ENCODE data around the gene POGZ.
A peak's percentile ranks its signal among the peaks of the same experiment; 100 is the strongest.
"Not testable (repeated sequence)": the region's sequence is repeated elsewhere in the genome, so short reads cannot be mapped to it uniquely, and the experiment has no call there.

POGZ gene

DNA sequence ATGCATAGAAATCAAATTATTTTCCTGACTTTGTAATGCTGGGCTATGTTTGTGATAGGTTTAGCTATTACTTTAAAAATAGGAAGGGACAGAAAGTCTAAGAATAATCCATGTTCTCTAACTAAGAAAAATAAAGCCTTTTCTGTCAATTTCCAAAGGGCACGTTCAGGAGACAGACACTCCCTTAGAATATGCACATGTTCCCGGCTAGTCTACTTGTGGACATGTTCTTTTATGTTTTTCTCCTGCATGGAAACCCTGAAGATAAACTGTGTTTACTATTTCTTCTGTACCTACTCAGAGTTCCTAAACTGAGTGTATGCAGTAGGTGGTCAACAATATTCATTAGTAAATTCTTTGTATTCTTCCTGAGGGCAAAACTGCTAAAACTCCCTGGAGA is 47.4 kb downstream of the POGZ start:
- DNase-seq (ENCODE audit: low read depth in 2 of 2): no peak

DNA sequence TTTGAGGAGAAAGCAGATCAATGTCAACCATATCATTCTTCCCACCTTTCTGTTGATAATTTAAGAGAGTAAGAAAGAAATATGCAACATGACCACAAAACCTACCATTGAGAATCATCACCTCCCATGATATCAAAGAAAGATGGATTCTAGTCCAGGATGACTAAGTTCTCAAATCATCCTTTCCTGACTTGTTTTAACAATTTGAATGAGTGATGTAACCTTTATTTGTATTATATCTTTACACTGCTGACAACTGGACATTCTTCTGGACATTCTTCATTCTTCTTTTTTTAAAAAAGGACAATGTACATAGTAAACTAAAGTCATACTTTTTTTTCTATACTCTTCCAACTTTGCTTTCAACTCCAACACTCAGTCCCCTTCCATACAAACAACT is 50.4 kb downstream of the POGZ start:
- no peak for DNase-seq (ENCODE audit: low read depth in 2 of 2)

DNA sequence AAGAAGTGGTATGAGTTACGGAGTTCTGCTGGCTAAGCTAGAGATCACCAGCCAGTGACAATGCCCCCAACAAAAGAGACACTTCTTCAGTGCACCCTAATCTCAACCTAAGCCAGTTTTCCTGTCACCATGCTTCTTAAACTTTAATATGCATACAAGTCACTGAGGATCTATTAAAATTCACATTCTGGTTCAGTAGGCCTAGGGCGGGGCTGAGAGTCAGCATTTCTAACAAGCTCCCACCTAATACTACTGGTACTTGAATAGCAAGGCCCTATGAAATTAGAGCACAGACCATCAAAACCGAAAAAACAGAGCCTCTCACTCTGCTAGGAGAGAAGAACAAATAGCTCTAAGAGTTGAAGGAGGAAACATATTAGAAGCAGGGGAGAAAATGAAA is 52.0 kb downstream of the POGZ start:
- no peak for DNase-seq (ENCODE audit: low read depth in 2 of 2)

DNA sequence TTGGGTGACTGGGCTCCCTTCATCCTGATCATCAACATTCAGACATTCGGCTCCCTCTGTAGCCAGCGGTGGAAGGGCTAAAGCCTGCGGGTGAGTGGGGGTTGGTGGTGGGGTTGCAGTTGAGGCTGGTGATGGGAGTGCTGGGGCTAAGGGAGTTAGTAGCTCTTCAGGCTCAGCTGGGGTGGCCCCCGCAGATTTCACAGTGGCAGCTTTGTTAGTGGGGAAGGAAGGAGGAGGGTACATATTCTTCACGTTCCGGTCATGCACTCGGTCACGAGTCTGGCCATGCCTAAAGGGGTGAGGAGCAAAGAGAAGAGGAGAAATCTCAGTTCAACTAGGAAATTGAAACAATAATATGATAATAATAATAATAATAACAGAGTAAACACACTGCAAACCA is 53.1 kb downstream of the POGZ start:
- DNase-seq (ENCODE audit: low read depth in 2 of 2): no peak

- DNase-seq (ENCODE audit: low read depth in 2 of 2): no peak
Observed at GRCh38 chr1:151405187-151405951, 53.9 kb downstream of the POGZ start.

- no peak for DNase-seq (ENCODE audit: low read depth in 2 of 2)
Observed at GRCh38 chr1:151403612-151404011, 55.7 kb downstream of the POGZ start.

DNA sequence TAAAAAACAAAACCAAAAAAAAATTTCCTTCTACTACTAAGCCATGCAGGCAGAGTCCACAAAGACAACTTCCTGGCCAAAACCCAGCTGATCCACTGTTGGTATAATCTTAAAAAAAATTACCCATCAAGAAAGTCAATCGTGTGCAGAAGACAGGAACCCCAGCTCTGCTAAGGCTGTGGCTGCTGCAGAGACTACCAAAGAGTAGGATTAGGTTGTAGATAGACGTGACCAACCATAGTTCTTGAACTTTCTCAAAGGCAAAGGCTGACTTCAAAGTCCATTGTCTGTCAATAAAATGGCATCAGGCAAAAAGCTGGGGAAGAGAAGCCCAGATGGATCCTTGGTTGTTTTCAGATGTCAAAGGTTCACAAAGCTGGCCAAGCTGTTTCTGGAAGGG is 56.5 kb downstream of the POGZ start:
- DNase-seq (ENCODE audit: low read depth in 2 of 2): no peak

DNA sequence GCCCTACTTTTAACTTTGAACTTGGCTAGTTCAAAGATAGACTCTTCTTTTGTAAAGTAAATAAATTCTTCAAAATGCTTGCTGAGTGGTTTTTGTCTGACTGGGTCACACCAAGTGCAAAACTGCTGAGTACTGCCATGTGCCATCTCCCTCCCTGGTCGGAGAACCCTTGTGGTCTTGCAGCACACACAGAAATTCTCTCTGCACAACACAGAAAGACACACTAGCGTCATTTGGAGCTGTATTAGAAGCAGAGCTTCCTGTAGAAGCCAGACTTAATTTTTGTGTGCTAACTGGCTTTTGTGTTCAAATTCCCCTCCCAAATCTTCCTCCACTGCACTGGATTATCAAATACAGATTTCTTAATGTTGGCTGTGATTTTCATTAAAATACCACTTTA is 57.4 kb downstream of the POGZ start:
- no peak for DNase-seq (ENCODE audit: low read depth in 2 of 2)

DNA sequence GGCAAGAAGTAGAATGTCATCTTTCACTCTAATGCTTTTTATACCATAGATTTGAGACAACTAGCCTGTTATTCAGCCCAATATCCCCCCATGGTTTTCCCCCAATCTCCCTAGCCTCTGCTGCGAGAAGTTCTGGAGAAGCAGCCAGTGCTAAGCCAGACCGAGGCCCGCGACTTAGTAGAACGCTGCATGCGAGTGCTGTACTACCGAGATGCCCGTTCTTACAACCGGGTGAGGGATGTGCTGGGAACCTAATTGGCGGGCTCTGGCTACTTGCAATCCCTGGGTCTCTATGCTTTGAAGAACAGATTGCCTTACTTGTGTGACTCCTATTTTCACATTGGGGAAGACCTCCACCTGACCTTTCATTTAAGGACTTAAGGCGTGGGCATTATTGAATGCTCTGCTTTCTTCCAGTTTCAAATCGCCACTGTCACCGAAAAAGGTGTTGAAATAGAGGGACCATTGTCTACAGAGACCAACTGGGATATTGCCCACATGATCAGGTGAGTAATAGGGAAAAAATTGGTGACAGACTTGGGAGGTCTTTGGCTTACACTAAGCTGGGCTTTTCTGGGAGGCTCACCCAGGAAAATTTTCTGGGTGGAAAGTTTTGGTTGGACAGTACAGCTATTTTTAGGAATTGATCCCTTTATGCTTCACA is 58.0 kb downstream of the POGZ start:
- no peak for DNase-seq (ENCODE audit: low read depth in 2 of 2)

DNA sequence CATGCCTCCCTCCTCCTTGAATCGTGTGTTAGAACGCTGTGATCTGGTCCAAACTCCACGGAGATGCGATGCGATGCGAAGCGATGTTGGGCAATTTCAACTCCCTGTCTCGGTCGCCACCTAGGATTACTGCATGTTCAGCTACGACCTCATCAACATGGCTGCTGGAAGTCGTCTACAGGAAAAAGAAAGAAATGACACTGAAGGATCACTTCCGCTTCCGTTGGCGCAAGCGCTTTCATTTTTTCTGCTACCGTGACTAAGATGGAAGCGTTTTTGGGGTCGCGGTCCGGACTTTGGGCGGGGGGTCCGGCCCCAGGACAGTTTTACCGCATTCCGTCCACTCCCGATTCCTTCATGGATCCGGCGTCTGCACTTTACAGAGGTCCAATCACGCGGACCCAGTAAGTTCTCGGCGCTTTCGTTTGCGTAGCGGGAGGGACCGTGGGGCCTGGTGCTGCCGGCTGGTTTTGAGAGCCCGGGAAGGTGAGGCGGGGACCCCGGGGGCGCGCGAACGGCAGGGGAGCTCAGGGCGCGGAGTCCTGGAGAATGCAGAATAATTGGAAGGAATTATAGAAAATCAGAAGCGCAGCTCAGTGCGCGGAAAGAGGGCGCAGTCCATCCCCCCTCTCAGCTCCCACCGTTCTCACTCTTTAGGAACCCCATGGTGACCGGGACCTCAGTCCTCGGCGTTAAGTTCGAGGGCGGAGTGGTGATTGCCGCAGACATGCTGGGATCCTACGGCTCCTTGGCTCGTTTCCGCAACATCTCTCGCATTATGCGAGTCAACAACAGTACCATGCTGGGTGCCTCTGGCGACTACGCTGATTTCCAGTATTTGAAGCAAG is 59.7 kb downstream of the POGZ start, which contains the start of gene PSMB4:
Gene PSMB4 (plus strand): TSS at position 250 of the 848 bp plus-strand sequence. CDS start 15 bp downstream, at position 265.
- DNase-seq (ENCODE audit: low read depth in 2 of 2): peak; percentile 62 to 71

GRCh38 chr1:151396265-151396664 is 63.0 kb downstream of the POGZ start:
- DNase-seq (ENCODE audit: low read depth in 2 of 2): not testable (repeated sequence)

GRCh38 chr1:151393583-151393982 is 65.7 kb downstream of the POGZ start:
- DNase-seq (ENCODE audit: low read depth in 2 of 2): no peak

DNA sequence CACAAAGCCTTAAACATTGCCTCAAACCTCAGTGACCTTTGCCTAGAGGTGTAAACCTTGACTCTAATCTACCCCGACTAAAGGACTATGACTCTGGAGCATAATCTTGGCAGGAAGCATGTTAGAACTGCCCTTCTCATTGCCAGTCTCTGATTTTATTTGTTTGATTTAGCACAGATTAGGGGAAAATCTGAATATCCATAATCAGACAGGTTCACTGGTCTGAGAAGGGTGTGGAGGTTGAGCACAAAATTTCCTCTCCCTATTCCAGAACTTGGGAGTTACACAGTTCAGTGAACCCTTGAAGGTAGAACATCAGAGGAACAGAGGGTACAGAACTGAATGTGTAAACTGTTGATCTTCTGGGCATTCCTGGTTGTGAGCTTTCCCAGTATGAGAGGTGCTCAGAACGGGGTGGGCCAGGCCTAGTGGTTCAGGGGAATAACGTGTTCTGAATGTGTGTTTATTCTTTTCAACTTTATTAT is 68.2 kb downstream of the POGZ start:
- DNase-seq (ENCODE audit: low read depth in 2 of 2): no peak

- not testable (repeated sequence) for DNase-seq (ENCODE audit: low read depth in 2 of 2)
Observed at GRCh38 chr1:151390221-151391078, 68.8 kb downstream of the POGZ start.

- DNase-seq (ENCODE audit: low read depth in 2 of 2): no peak
Observed at GRCh38 chr1:151386002-151386401, 73.3 kb downstream of the POGZ start.

GRCh38 chr1:151384584-151384983 is 74.7 kb downstream of the POGZ start:
- no peak for DNase-seq (ENCODE audit: low read depth in 2 of 2)

DNA sequence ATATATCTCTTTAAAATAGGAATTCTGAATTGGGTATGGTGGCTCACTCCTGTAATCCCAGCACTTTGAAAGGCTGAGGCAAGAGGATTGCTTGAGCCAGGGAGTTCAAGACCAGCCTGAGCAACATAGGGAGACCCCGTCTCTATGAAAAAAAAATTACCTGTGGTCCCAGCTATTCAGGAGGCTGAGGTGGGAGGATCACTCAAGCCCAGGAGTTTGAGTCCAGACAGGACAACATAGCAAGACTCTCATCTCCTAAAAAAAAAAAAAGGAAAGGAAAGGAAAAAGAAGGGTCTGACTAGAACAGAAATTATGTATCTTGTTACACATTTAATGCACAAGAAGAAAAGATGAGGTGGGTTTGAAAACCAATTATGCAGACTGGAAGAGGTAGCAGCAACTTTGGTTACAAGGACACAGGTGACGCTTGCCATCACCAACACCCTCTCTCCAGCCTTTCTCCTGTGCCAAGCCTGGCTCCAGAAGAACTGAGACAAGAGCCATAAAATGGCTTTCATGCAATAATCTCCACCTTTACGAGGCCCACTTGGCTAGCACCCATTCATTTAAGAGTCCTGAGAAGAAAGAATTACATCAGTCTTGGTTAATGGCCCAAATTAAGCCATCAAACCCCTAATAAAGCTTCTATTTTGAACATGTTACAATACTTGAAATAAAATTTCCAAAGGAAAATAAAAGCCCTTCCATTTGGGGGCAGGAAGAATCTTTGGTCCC is 82.0 kb downstream of the POGZ start:
- DNase-seq (ENCODE audit: low read depth in 2 of 2): no peak

- DNase-seq (ENCODE audit: low read depth in 2 of 2): no peak
Observed at GRCh38 chr1:151373196-151373595, 86.1 kb downstream of the POGZ start.

DNA sequence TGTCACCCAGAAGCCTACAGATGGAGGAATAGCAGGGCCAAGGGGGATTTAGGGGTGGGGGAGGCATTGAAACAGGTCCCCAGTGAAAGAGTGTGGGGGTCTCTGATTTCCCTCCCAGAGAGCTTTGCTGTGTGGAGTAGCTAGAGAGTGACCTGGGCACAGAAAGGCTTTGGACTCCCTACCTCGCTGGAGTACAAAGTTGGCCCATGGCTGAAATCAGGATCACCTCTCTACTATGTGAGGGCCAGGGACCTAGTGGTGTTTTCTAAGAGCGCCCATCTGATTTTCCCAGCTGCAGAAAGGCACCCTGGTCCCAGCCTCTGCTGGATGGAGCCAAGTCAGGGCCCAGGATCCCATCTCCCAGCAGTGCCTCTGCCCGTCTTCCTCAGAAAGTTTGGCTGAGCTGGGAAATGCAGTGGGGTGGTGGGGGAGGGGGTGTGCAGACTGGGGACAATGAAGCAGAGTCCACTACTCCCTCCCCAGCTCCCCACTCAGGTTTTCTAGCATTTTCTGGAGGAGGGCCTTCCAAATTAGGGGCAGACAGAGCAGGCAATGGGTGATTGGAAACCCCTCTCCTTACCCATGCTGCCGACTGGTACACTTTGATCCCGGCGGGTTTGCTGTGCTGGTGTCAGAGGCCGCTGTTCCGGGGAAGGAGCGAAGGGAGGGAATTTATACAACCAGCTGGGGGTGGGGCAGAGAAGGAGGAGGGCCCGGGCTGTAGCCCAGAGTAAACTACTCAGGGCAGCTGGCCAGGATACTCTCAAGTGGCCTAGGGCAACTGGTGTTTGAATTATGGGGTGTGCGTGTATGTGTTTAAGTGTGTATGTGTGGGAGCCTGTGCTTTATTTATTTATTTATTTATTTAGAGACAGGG is 87.0 kb downstream of the POGZ start, which contains the start of gene SELENBP1:
Gene SELENBP1 (minus strand): TSS at position 648 of the 877 bp plus-strand sequence. CDS start 64 bp downstream, at position 584.
- no peak for DNase-seq (ENCODE audit: low read depth in 2 of 2)
